Stimulated activated CD4-positive, alpha-beta T cell treated with anti-CD3 and anti-CD28 coated beads, Interleukin-4, amount 100 ng/mL, for 48 hours (primary cell): ENCODE data around the gene NFIX.

Experiments used
- DNase-seq, 2 donors: peaks; one replicate each; pipeline ENCODE4 v3.0.0-alpha.2; 2020; ENCODE audit warnings: low read depth in 2 of 2

NFIX gene

GRCh38 chr19:13072188-13072908 lies 77.1 kb downstream of the NFIX start:
- DNase-seq, result no peak

GRCh38 chr19:13073263-13073662 lies 78.0 kb downstream of the NFIX start:
- DNase-seq, result no peak

- no peak for DNase-seq
Measured at GRCh38 chr19:13074378-13074777, 79.1 kb downstream of the NFIX start.

GRCh38 chr19:13076320-13076719 lies 81.0 kb downstream of the NFIX start:
- no peak for DNase-seq

- no peak for DNase-seq
Measured at GRCh38 chr19:13076787-13077186, 81.5 kb downstream of the NFIX start.

GRCh38 chr19:13077240-13077639 lies 82.0 kb downstream of the NFIX start:
- DNase-seq, result no peak

- no peak for DNase-seq
Measured at GRCh38 chr19:13078381-13078780, 83.1 kb downstream of the NFIX start.

GRCh38 chr19:13078897-13079541 lies 83.7 kb downstream of the NFIX start:
- DNase-seq, result no peak

- DNase-seq, result no peak
Measured at GRCh38 chr19:13079542-13079986, 84.3 kb downstream of the NFIX start.

GRCh38 chr19:13082192-13083007 lies 87.1 kb downstream of the NFIX start:
- no peak for DNase-seq

GRCh38 chr19:13083008-13083404 lies 87.7 kb downstream of the NFIX start:
- DNase-seq, result no peak

GRCh38 chr19:13083627-13084026 lies 88.4 kb downstream of the NFIX start:
- DNase-seq, result no peak

GRCh38 chr19:13085666-13086065 lies 90.4 kb downstream of the NFIX start:
- DNase-seq, result no peak

GRCh38 chr19:13086341-13086740 lies 91.1 kb downstream of the NFIX start:
- no peak for DNase-seq

- DNase-seq, result no peak
Measured at GRCh38 chr19:13087295-13087694, 92.0 kb downstream of the NFIX start.

- no peak for DNase-seq
Measured at GRCh38 chr19:13087795-13088537, 92.7 kb downstream of the NFIX start.

- no peak for DNase-seq
Measured at GRCh38 chr19:13089139-13089856, 94.0 kb downstream of the NFIX start.

- no peak for DNase-seq
Measured at GRCh38 chr19:13089857-13090507, 94.7 kb downstream of the NFIX start.

GRCh38 chr19:13090511-13091231 lies 95.4 kb downstream of the NFIX start:
- no peak for DNase-seq
